Mucosa of descending colon (tissue), 3 donors: Measurements from ENCODE around the gene TRIO. TPM values are rescaled to one million over a fixed set of nuclear protein-coding genes. Genes with fewer than 3 reads are reported as not detected.
A peak's percentile ranks its signal among the peaks of the same experiment; 100 is the strongest.

Experiments used
- ATAC-seq: fragments of 200-7000 bp; cut with Tn5 transposase; one replicate; pipeline ENCODE4 v1.9.1; 2020; ENCODE audit warnings: mild to moderate bottlenecking, moderate library complexity
- DNase-seq, 3 donors: peaks; one replicate each; pipeline ENCODE4 v3.0.0-alpha.2; 2020
- H3K36me3 ChIP-seq: fragments of 200-600 bp; one replicate; pipeline ENCODE4 v1.8.0; 2021; ENCODE audit warnings: low read depth, mild to moderate bottlenecking
- H3K4me1 ChIP-seq: fragments of 200-600 bp; one replicate; pipeline ENCODE4 v1.8.0; 2021; ENCODE audit warnings: low read depth, mild to moderate bottlenecking
- H3K4me3 ChIP-seq: fragments of 200-600 bp; one replicate; pipeline ENCODE4 v1.8.0; 2021; ENCODE audit warnings: mild to moderate bottlenecking
- H3K9me3 ChIP-seq: fragments of 200-600 bp; one replicate; pipeline ENCODE4 v1.8.0; 2021; ENCODE audit warnings: mild to moderate bottlenecking
- CTCF ChIP-seq: fragments of 200-600 bp; IDR thresholded peaks from one replicate; pipeline ENCODE4 v1.8.0; 2022; ENCODE audit warnings: antibody characterized with exemption, mild to moderate bottlenecking
- intact Hi-C, 2 donors: fragments of 100-400 bp; cut with DNase I in 1 of 2; cut with micrococcal nuclease in 1 of 2; formaldehyde crosslinking; loops; one replicate each; pipeline versions ENCODE4 v1.11.0 to v1.11.1; 2022; cut with DNase I, micrococcal nuclease
- total RNA-seq, 3 donors: library from RNA; stranded (reverse); fragmentation: NEBNext Ultra II Directional in 2 of 3; extraction: Animal tissue kit (Norgen Biotek cat#: 25700) in 2 of 3; gene quantifications; one replicate each; pipeline versions ENCODE4 v1.2.1 to v1.2.4, GENCODE V29; 2021 to 2023
- donor health status: DM: no; HTN: no; CAD: no; lungs with moderate emphysema.
- donor health status: DM: no; HTN: no; CAD: no.
- donor health status: DM: no; HTN: yes; CAD: no.

TRIO gene
- total RNA-seq, 3 donors from 2014 or later, result 164 to 231 (median 168) TPM

GRCh38 chr5:14306329-14306815 is 163.2 kb downstream of the TRIO start:
- intact Hi-C loops, result no loop called here
- H3K9me3 ChIP-seq, result no peaks in the 10 kb centered on the region
- H3K4me1 ChIP-seq, result no peaks in the 10 kb centered on the region
- DNase-seq, result no peak
- H3K36me3 ChIP-seq, result no peaks in the 10 kb centered on the region
- no peak overlapping the region for H3K4me3 ChIP-seq
- TF ChIP-seq CTCF, result no peak
- ATAC-seq, result no peak

DNA sequence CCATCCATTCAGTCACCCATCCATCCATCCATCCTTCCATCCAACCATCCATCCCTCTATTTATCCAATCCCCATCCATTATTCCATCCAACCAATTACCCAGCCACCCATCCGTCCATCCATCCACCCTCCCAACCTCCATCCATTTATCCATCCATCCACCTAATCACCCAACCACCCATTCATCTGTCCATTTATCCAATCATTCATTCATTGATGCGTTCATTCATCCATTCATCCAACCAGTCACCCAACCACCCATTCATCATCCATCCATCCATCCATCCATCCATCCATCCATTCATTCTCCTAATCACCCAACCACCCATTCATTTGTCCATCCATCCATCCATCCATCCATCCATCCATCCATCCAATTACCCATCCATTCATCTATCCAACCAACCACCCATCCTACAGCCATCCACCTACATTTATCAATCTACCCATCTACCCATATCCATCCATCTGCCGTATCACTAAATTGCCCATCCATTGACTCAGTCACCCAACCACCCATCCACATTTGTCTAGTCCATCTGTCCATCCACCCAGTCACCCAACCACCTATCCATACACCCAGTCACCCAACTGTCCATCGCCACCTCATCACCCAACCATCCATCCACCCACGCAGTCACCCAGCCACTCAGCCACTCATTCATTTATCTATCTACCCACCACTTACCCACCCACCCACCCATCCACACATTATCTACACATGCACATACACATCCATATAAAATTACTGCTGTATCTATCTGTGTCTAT is 165.4 kb downstream of the TRIO start:
- DNase-seq (no peak), ATAC-seq (no peak)
- H3K4me3 ChIP-seq, result no peak overlapping the region
- TF ChIP-seq CTCF, result no peak
- H3K4me1 ChIP-seq, result no peaks in the 10 kb centered on the region
- H3K9me3 ChIP-seq, result no peaks in the 10 kb centered on the region
- H3K36me3 ChIP-seq, result no peaks in the 10 kb centered on the region
- intact Hi-C loops, result no loop called here

- no peaks in the 10 kb centered on the region for H3K9me3 ChIP-seq
- H3K4me1 ChIP-seq, result no peaks in the 10 kb centered on the region
- DNase-seq, result no peak
- intact Hi-C loops, result no loop called here
- TF ChIP-seq CTCF, result no peak
- no peaks in the 10 kb centered on the region for H3K36me3 ChIP-seq
- ATAC-seq, result no peak
- H3K4me3 ChIP-seq, result no peak overlapping the region
Observed at GRCh38 chr5:14309199-14309598, 166.1 kb downstream of the TRIO start.

DNA sequence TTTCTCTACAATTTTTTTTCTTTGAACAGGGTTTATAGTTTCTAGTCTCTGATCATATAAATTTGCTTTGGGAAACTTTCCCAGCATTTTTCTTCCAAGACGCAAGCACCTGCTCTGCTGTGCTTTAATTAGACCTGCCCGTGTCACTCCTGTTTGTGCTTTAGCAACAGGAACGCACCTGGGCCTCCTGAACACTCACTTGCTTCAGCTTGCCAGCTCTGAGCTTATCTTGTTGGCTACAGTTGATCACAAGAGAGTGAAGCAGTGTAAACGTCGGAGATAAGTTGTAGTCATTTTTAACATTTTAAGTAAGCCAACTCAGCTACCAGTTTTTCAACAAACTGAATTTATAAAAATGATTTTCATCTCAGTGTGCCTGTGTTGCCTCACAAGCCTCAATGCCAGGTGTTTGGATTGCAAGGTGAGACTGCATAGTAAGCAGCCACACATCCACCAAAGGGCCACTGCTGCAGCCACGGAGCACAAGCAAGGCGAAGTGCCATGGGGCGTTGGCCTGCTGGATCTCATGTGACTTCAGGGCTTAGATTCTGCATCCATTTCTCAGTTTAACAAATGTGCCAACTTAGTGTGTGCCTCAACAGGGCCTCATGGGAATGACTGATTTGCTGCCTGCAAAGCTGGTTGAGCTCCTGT is 166.9 kb downstream of the TRIO start:
- Histone ChIP-seq H3K4me3 (no peak overlapping the region), H3K9me3 (no peaks in the 10 kb centered on the region), H3K36me3 (no peaks in the 10 kb centered on the region), H3K4me1 (peaks cover 5% of the 10 kb centered on the region)
- ATAC-seq, result peak; percentile 46
- no peak for DNase-seq
- TF ChIP-seq CTCF, result no peak
- intact Hi-C loops, result no loop called here

DNA sequence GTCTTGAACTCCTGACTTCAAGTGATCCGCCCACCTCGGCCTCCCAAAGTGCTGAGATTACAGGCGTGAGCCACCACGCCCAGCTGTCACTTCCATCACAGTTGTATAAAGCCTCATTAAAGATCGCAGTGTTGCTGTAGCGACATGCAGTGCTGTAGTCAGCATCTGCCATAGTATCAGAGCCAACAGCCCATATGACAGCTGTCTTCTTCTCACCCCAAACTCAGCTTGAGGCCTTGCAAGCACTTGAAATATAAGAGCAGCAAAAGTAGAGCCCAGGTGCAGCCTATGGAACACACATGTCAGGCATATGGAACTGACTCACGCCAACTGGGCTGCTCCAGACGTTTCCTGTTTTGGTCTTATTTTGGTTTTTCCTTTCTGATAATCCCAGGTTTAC is 167.8 kb downstream of the TRIO start:
- TF ChIP-seq CTCF, result no peak
- ATAC-seq, result no peak
- H3K4me3 ChIP-seq, result no peak overlapping the region
- DNase-seq, result no peak
- H3K9me3 ChIP-seq, result no peaks in the 10 kb centered on the region
- no peaks in the 10 kb centered on the region for H3K36me3 ChIP-seq
- intact Hi-C loops, result no loop called here
- H3K4me1 ChIP-seq, result peaks cover 5% of the 10 kb centered on the region
